Mucosa of descending colon (tissue), 3 donors: Measurements from ENCODE around the gene NFILZ. TPM values are rescaled to one million over a fixed set of nuclear protein-coding genes. Genes with fewer than 3 reads are reported as not detected.
A peak's percentile ranks its signal among the peaks of the same experiment; 100 is the strongest.
"Not testable (repeated sequence)": the region's sequence is repeated elsewhere in the genome, so short reads cannot be mapped to it uniquely, and the experiment has no call there.

Experiments
- ATAC-seq: fragments of 200-7000 bp; cut with Tn5 transposase; one replicate; pipeline ENCODE4 v1.9.1; 2020; ENCODE audit warnings: mild to moderate bottlenecking, moderate library complexity
- DNase-seq, 3 donors: peaks; one replicate each; pipeline ENCODE4 v3.0.0-alpha.2; 2020
- H3K36me3 ChIP-seq: fragments of 200-600 bp; one replicate; pipeline ENCODE4 v1.8.0; 2021; ENCODE audit warnings: low read depth, mild to moderate bottlenecking
- H3K4me1 ChIP-seq: fragments of 200-600 bp; one replicate; pipeline ENCODE4 v1.8.0; 2021; ENCODE audit warnings: low read depth, mild to moderate bottlenecking
- H3K4me3 ChIP-seq: fragments of 200-600 bp; one replicate; pipeline ENCODE4 v1.8.0; 2021; ENCODE audit warnings: mild to moderate bottlenecking
- H3K9me3 ChIP-seq: fragments of 200-600 bp; one replicate; pipeline ENCODE4 v1.8.0; 2021; ENCODE audit warnings: mild to moderate bottlenecking
- intact Hi-C, 2 donors: fragments of 100-400 bp; cut with DNase I in 1 of 2; cut with micrococcal nuclease in 1 of 2; formaldehyde crosslinking; loops; one replicate each; pipeline versions ENCODE4 v1.11.0 to v1.11.1; 2022; cut with DNase I, micrococcal nuclease
- total RNA-seq, 3 donors: library from RNA; stranded (reverse); fragmentation: NEBNext Ultra II Directional in 2 of 3; extraction: Animal tissue kit (Norgen Biotek cat#: 25700) in 2 of 3; gene quantifications; one replicate each; pipeline versions ENCODE4 v1.2.1 to v1.2.4, GENCODE V29; 2021 to 2023
- TF ChIP-seq, protein P1 (sequence below): fragments of 200-600 bp; IDR thresholded peaks from one replicate; pipeline ENCODE4 v1.8.0; 2022; ENCODE audit warnings: antibody characterized with exemption, mild to moderate bottlenecking
- donor health status: DM: no; HTN: no; CAD: no; lungs with moderate emphysema.
- donor health status: DM: no; HTN: no; CAD: no.
- donor health status: DM: no; HTN: yes; CAD: no.

The NFILZ gene
- total RNA-seq, 3 donors from 2014 or later, result not detected

DNA sequence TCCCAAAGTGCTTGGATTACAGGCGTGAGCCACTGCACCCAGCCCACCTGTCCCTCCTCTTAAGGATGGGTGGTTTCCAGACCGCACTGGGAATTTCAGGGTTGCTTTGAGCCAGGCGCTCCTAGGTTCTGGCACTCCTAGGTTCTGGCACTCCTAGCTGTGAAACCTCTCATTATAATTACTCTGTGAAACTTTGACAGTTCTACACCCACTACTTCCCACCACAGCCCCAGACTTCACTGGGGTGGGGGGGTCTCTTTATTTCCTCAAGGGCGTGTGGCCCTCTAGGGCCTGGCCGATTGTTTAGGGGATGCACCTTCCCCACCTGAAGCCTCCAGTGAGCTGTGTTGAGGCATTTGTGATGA lies 17.6 kb upstream of the NFILZ start:
- TF ChIP-seq, protein P1, sequence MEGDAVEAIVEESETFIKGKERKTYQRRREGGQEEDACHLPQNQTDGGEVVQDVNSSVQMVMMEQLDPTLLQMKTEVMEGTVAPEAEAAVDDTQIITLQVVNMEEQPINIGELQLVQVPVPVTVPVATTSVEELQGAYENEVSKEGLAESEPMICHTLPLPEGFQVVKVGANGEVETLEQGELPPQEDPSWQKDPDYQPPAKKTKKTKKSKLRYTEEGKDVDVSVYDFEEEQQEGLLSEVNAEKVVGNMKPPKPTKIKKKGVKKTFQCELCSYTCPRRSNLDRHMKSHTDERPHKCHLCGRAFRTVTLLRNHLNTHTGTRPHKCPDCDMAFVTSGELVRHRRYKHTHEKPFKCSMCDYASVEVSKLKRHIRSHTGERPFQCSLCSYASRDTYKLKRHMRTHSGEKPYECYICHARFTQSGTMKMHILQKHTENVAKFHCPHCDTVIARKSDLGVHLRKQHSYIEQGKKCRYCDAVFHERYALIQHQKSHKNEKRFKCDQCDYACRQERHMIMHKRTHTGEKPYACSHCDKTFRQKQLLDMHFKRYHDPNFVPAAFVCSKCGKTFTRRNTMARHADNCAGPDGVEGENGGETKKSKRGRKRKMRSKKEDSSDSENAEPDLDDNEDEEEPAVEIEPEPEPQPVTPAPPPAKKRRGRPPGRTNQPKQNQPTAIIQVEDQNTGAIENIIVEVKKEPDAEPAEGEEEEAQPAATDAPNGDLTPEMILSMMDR, result no peak
- intact Hi-C loops, result no loop called here
- ATAC-seq, result no peak

DNA sequence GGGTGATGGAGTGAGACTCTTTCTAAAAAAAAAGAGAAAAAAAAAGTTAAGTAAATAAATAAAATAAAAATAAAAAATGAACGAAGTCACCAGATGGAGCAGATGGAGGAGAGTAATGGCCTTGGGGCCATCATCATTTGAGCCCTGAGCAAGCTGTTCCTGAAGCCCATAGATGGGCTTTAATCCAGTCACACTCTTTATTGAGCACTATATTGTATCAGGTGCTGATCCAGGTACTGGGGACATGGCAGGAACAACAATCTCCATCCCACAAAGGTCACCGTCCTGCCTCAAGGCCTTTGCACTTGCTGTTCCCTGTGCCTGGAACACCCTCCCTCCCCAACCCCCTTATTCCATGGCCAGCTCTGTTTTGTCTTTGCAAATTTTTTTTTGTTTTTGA lies 16.0 kb upstream of the NFILZ start:
- Histone ChIP-seq H3K36me3 (no peaks in the 10 kb centered on the region), H3K4me1 (peaks cover 4% of the 10 kb centered on the region), H3K9me3 (no peaks in the 10 kb centered on the region), H3K4me3 (no peak overlapping the region)
- DNase-seq (no peak), ATAC-seq (no peak)
- intact Hi-C loops, result no loop called here
- TF ChIP-seq, protein P1, result no peak

More for the DNA sequence above, 17.6 kb upstream of the NFILZ start:
- no peak for DNase-seq
- H3K9me3 ChIP-seq, result no peaks in the 10 kb centered on the region
- peaks cover 4% of the 10 kb centered on the region for H3K4me1 ChIP-seq
- no peak overlapping the region for H3K4me3 ChIP-seq
- H3K36me3 ChIP-seq, result no peaks in the 10 kb centered on the region

- DNase-seq, result no peak
- TF ChIP-seq, protein P1, result no peak
- Histone ChIP-seq H3K4me3 (no peak overlapping the region), H3K9me3 (no peaks in the 10 kb centered on the region), H3K36me3 (no peaks in the 10 kb centered on the region), H3K4me1 (peaks cover 3% of the 10 kb centered on the region)
- no peak for ATAC-seq
- intact Hi-C loops, result no loop called here
Observed at GRCh38 chr19:8615024-8615423, 15.4 kb upstream of the NFILZ start.

DNA sequence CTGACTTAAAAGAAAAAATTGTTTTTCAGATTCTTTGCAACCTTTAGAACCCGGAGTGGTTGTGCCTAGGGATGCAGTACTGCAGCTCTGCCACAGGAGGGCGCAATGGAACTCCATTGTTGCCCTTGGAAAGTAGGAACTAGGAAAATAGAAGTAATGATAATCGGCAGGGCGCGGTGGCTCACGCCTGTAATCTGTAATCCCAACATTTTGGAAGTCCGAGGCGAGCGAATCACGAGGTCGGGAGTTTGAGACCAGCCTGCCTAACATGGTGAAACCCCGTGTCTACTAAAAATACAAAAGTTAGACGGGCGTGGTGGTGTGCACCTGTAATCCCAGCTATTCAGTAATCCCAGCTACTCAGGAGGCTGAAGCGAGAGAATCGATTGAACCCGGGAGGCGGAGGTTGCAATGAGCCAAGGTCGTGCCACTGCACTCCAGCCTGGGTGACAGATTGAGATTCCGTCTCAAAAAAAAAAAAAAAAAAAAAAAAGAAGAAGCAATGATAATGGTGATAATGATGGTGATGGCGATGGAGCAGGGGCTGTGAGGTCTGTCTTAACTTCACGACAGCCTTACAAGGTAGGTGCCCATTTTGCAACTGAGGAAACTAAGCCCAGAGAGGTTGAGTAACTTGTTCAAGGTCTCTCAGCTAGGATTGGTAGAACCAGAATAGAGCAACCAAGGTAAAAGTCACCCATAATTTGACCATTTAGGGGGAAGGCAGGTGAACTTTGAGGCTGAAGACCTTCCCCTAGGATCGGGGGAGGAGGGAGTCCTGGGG lies 14.4 kb upstream of the NFILZ start:
- intact Hi-C loops, result no loop called here
- no peaks in the 10 kb centered on the region for H3K4me1 ChIP-seq
- DNase-seq (peak in 2 of 3 donors; percentile 49 to 71), ATAC-seq (peak; percentile 71)
- no peak overlapping the region for H3K4me3 ChIP-seq
- no peaks in the 10 kb centered on the region for H3K36me3 ChIP-seq
- TF ChIP-seq, protein P1, result peak; percentile 78
- H3K9me3 ChIP-seq, result no peaks in the 10 kb centered on the region

DNA sequence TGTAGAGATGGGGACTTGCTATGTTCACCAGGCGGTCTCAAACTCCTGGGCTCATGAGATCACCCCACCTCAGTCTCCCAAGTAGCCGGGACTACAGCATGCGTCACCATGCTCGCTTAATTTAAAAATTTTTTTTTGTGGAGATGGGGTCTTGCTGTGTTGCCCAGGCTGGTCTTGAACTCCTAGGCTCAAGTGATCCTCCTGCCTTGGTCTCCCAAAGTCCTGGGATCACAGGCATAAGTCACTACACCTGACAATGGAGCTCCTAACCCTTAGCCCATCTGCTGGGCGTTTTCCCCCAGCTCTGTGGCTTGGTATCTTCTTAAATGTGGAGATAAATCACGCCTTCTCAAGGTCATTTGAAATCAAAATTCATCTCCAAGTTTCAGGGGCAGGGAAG lies 13.6 kb upstream of the NFILZ start:
- intact Hi-C loops, result no loop called here
- ATAC-seq, result no peak

DNA sequence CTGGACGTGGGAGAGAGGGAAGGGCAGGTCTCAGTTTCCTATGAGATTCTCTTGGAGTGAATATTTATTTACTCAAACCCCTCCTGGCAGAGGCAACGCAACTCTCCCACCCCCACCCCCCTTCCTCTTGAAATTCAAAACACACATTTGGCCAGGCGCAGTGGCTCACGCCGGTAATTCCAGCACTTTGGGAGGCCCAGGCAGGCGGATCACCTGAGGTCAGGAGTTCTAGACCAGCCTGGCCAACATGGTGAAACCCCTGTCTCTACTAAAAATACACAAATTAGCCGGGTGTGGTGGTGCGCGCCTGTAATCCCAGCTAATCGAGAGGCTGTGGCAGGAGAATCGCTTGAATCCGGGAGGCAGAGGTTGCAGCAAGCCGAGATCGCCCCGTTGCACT lies 13.1 kb upstream of the NFILZ start:
- ATAC-seq, H3K9me3 ChIP-seq, H3K36me3 ChIP-seq, intact Hi-C loops, DNase-seq, H3K4me3 ChIP-seq, H3K4me1 ChIP-seq: not testable (repeated sequence)

More for the DNA sequence above, 13.6 kb upstream of the NFILZ start:
- no peaks in the 10 kb centered on the region for H3K36me3 ChIP-seq
- no peaks in the 10 kb centered on the region for H3K4me1 ChIP-seq
- H3K4me3 ChIP-seq, result no peak overlapping the region
- no peaks in the 10 kb centered on the region for H3K9me3 ChIP-seq
- no peak for DNase-seq
- TF ChIP-seq, protein P1, result no peak
